ENCODE results near the gene UVRAG.

DNA sequence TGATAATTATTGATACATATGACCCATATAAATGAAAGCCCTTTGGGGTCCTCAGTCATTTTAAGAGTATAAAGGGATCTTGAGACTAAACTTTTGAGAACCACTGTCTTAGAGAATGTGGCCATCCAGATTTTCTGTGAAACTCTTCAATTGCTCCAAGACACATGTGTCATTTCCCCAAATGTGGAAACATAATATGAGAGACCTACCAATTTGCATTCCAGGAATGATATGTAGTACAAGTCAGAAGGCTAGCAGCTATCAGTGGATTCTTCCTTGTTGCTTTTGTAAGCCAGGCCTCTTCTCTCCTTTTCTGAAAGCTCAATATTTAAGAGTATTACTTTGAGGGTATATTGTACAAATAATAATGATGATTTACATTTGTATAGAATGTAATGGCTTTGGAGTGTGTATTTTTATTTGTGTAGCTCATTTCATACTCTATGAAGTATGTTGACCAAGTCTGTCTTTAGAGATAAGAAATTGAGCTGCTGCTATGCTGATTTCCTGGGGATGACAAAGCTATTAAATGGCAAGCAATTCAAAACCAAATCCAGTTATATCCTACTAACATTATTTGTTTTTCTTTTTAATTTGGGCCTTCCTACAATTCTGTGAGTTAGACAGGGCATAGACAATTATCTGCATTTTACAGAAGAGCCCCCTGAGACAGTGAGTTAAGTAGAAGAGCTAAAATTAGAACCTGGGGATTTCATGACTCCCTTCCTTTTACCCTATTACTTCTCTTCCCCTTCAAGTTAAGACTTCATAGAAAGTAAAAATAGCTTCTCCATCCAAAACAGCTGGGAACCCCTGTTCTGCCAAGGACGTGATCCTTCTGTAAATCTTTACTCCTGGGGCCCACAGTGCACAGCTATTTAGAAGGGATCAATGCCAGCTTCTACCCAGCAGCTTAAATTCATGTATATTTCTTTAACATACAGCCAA lies 259.4 kb downstream of the UVRAG start:
- TF ChIP-seq, protein P1, sequence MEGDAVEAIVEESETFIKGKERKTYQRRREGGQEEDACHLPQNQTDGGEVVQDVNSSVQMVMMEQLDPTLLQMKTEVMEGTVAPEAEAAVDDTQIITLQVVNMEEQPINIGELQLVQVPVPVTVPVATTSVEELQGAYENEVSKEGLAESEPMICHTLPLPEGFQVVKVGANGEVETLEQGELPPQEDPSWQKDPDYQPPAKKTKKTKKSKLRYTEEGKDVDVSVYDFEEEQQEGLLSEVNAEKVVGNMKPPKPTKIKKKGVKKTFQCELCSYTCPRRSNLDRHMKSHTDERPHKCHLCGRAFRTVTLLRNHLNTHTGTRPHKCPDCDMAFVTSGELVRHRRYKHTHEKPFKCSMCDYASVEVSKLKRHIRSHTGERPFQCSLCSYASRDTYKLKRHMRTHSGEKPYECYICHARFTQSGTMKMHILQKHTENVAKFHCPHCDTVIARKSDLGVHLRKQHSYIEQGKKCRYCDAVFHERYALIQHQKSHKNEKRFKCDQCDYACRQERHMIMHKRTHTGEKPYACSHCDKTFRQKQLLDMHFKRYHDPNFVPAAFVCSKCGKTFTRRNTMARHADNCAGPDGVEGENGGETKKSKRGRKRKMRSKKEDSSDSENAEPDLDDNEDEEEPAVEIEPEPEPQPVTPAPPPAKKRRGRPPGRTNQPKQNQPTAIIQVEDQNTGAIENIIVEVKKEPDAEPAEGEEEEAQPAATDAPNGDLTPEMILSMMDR (IDR thresholded peaks at IDR 0.05) = no peak
- TF ChIP-seq POLR2AphosphoS5 (IDR thresholded peaks at IDR 0.05) = no peak
